ENCODE data around the gene APOL4.

APOL4 gene

GRCh38 chr22:36149441-36149840 is 52.2 kb downstream of the APOL4 start:
- DNase-seq (ENCODE audit: low spot score), result no peak
- TF ChIP-seq, protein P1, sequence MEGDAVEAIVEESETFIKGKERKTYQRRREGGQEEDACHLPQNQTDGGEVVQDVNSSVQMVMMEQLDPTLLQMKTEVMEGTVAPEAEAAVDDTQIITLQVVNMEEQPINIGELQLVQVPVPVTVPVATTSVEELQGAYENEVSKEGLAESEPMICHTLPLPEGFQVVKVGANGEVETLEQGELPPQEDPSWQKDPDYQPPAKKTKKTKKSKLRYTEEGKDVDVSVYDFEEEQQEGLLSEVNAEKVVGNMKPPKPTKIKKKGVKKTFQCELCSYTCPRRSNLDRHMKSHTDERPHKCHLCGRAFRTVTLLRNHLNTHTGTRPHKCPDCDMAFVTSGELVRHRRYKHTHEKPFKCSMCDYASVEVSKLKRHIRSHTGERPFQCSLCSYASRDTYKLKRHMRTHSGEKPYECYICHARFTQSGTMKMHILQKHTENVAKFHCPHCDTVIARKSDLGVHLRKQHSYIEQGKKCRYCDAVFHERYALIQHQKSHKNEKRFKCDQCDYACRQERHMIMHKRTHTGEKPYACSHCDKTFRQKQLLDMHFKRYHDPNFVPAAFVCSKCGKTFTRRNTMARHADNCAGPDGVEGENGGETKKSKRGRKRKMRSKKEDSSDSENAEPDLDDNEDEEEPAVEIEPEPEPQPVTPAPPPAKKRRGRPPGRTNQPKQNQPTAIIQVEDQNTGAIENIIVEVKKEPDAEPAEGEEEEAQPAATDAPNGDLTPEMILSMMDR (conservative IDR thresholded peaks at IDR 0.05; ENCODE audit: low read depth), result no peak
- ChIA-PET POLR2A (ENCODE audit: low non-redundant PET) (no interaction called here), CTCF (no interaction called here)
- H3K27ac ChIP-seq, result no peak overlapping the region

DNA sequence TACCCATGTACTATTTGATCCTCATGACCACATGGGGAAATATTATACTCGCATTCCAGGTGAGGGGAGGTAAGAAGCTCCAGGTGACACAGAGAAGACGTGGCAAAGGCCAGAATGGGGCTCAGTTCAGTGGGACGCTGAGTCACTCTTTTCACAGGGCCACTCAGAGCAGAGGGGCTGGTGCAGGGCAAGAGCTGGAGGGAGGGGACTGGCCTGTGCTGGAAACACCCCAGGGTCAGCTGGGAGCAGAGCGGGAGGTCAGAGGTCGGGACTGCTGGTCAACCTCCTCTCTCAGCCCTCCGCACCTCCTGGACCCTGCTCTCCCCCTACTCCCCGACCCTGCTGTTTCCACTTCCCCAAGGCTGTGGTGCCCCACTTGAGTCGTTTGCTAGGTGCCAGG is 53.2 kb downstream of the APOL4 start:
- H3K27ac ChIP-seq, result no peak overlapping the region
- TF ChIP-seq, protein P1 (conservative IDR thresholded peaks at IDR 0.05; ENCODE audit: low read depth), result no peak
- ChIA-PET CTCF (no interaction called here), POLR2A (ENCODE audit: low non-redundant PET) (no interaction called here)
- no peak for DNase-seq (ENCODE audit: low spot score)

DNA sequence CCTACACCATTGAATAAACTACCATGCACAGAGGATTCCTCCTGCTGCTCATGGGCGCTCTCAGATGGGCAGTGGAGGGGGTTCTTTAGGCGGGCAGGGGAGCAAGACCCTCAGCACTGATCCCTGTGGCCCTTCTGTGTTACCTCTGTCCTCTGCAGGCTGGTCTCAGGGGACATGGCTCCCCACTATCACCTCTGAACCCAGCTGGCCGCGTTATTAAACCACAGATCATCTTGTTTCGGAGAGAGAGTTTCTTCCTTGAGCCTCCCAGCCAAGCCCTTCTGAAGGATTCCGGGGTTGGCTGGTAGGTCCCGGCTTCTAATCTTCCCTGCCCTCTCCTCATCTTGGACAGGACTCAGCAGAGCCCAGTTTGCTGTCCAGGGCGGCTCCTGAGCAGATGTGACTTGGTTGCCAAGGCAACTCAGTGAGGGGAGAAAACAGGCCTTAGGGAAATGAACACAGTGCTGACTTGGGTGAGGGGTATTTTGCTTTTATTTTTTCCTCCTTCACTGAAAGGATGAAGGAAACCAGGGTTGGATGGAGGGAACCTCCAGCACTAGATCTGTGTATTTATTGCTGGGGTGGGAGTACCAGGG is 54.3 kb downstream of the APOL4 start:
- ChIA-PET CTCF (no interaction called here), POLR2A (ENCODE audit: low non-redundant PET) (no interaction called here)
- H3K27ac ChIP-seq, result no peak overlapping the region
- TF ChIP-seq, protein P1 (conservative IDR thresholded peaks at IDR 0.05; ENCODE audit: low read depth), result no peak
- DNase-seq (ENCODE audit: low spot score), result no peak

DNA sequence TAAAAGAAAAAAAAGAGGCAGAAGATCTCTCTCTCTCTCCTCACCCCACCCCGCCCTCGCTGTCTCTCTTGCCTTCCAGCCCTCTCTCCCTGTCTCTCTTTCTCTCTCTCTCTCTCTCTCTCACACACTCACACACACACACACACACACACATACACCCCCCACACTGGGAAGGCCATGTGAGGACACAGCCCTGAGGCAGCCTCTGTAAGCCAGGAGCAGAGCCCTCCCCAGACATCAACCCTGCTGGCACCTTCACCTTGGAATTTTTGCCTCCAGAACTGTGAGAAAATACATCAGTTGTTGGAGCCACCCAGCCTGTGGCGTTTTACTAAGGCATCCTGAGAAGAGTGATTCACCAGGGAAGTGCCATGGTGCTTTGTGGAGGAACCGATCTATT is 55.7 kb downstream of the APOL4 start:
- no peak for DNase-seq (ENCODE audit: low spot score)
- ChIA-PET CTCF (interaction anchor here (0.6 kb wide), 1 partner anchor 87 kb away, joined by 9 read pairs; no protein-coding TSS in a partner anchor), POLR2A (ENCODE audit: low non-redundant PET) (no interaction called here)
- H3K27ac ChIP-seq, result no peak overlapping the region
- TF ChIP-seq, protein P1 (conservative IDR thresholded peaks at IDR 0.05; ENCODE audit: low read depth), result no peak

GRCh38 chr22:36144886-36145541 is 56.6 kb downstream of the APOL4 start:
- no peak overlapping the region for H3K27ac ChIP-seq
- DNase-seq (ENCODE audit: low spot score), result peak; percentile 25
- ChIA-PET CTCF (interaction anchor here (0.6 kb wide), 1 partner anchor 629 kb away, joined by 5 read pairs; no protein-coding TSS in a partner anchor), POLR2A (ENCODE audit: low non-redundant PET) (no interaction called here)
- TF ChIP-seq, protein P1 (conservative IDR thresholded peaks at IDR 0.05; ENCODE audit: low read depth), result peak; percentile 76

DNA sequence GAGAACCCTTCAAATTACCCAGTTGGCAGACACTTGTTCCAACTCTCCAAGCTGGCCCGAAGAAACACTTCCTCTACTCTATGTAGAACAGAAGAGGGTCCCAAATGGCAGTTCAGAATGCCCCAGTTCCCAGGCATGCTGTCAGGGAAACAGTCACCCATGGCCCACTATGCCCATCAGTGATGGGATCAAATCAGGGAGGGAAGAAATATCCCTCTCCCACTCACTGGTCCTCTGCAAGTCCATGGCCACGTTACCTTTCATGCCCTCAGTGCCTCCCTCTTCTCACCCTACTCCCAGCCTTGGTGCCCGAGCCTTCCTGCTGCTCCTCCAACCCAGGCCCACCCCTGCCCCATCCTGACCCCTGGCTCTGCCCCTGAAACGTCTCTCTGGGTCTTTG is 57.7 kb downstream of the APOL4 start:
- POLR2A ChIA-PET (ENCODE audit: low non-redundant PET), result no interaction called here
- no peak overlapping the region for H3K27ac ChIP-seq
- DNase-seq (ENCODE audit: low spot score), result no peak
- TF ChIP-seq, protein P1 (conservative IDR thresholded peaks at IDR 0.05; ENCODE audit: low read depth), result no peak
- CTCF ChIA-PET, result interaction anchor here (0.7 kb wide), 1 partner anchor 316 kb away, joined by 3 read pairs; no protein-coding TSS in a partner anchor

Data from RWPE1 (cell line).